ENCODE data around the gene GARNL3. TPM values are rescaled to one million over a fixed set of nuclear protein-coding genes. Genes with fewer than 3 reads are reported as not detected.

Gene GARNL3
- total and polyA plus RNA-seq, 2 of the 13 experiments (the other 11 are each of a cell fraction or from before 2014, with no cell fraction given): 3.9 to 11.0 TPM

GRCh38 chr9:127411122-127411521 is 146.5 kb downstream of the GARNL3 start:
- H3K36me3 ChIP-seq (replicated peaks in 1 of 2; ENCODE audit: control insufficient read depth in 1 of 2, insufficient read depth in 2 of 2, low read length in 2 of 2): peaks cover under 1 to 2% of the 10 kb centered on the region in 2 experiments; a peak in 1 of 5 replicates
- H3K79me2 ChIP-seq (ENCODE audit: insufficient read depth, low read length): no peaks in the 10 kb centered on the region
- no peak overlapping the region for H3K27ac ChIP-seq (ENCODE audit: extremely low read length, insufficient read depth, low read length)
- H2AFZ ChIP-seq (ENCODE audit: low read length): no peak overlapping the region
- intact Hi-C loops (cut with micrococcal nuclease; ENCODE audit: unreplicated experiment) (no loop called here), in situ Hi-C loops (cut with HindIII; ENCODE audit: extremely low pct_ligation_motif_present, low pct_unique_long_range_greater_than_20kb) (no loop called here)
- 98% methylated on average over 4 of the region's 4 CpGs for WGBS (ENCODE audit: low lambda C conversion rate)
- no peak for FAIRE-seq
- DNase-seq (ENCODE audit: low spot score): no peak
- no peak for TF ChIP-seq ZNF788 (CRISPR knock-in tag; IDR thresholded peaks at IDR 0.05; ENCODE audit: borderline replicate concordance)
- TF ChIP-seq FOXO1 (CRISPR knock-in tag; IDR thresholded peaks at IDR 0.05): no peak
- no TSS peak for BruUV-seq (replicated peaks)
- CTCF ChIA-PET (ENCODE audit: low intra/inter-chr PET ratio, low total read pairs): no interaction called here
- no peaks in the 10 kb centered on the region for H4K20me1 ChIP-seq (ENCODE audit: insufficient read depth, low read length)
- H3K4me2 ChIP-seq (ENCODE audit: low read depth, low read length): no peak overlapping the region
- no peaks in the 10 kb centered on the region for H3K9me3 ChIP-seq (ENCODE audit: low read length)
- H3K4me3 ChIP-seq (replicated peaks in 1 of 3; ENCODE audit: insufficient read depth in 1 of 3, low read depth in 2 of 3, low read length in 3 of 3): no peak overlapping the region
- POLR2A ChIA-PET: interaction anchor here (1.1 to 3.4 kb wide), 2 partner anchors 9 to 14 kb away, joined by 3 to 12 read pairs; partner anchors contain the start of gene SLC2A8
- no peaks in the 10 kb centered on the region for H3K4me1 ChIP-seq (ENCODE audit: insufficient read depth, low read length)
- no peaks in the 10 kb centered on the region for H3K27me3 ChIP-seq (ENCODE audit: control insufficient read depth in 1 of 2, insufficient read depth in 2 of 2, low read length in 2 of 2)
- no peak overlapping the region for H3K9ac ChIP-seq (ENCODE audit: insufficient read depth, low read depth, low read length)
- no peak for ATAC-seq

DNA sequence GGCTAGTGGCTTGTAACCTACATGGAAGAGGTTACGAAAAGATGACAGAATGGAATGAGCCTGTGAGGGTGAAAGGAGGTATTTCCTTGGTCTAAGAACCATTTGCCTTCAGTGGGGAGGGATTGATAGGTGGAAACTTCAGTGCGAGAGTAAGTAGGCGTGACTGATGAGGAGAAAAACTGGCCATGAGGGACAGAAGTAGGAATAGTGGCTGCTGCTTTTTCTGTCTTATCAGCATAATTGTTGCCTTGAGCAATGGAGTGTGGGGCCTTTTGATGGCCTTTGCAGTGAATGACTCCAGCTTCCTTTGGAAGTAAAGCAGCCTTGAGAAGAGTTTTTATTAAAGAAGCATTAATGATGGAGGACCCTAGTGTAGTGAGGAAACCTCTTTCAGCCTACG is 150.6 kb downstream of the GARNL3 start:
- Histone ChIP-seq H3K9me3 (ENCODE audit: low read length) (no peaks in the 10 kb centered on the region), H3K9ac (ENCODE audit: insufficient read depth, low read depth, low read length) (no peak overlapping the region), H3K79me2 (ENCODE audit: insufficient read depth, low read length) (no peaks in the 10 kb centered on the region), H3K27ac (ENCODE audit: extremely low read length, insufficient read depth, low read length) (no peak overlapping the region), H3K27me3 (ENCODE audit: control insufficient read depth in 1 of 2, insufficient read depth in 2 of 2, low read length in 2 of 2) (no peaks in the 10 kb centered on the region), H2AFZ (ENCODE audit: low read length) (no peak overlapping the region), H4K20me1 (ENCODE audit: insufficient read depth, low read length) (no peaks in the 10 kb centered on the region), H3K4me2 (ENCODE audit: low read depth, low read length) (no peak overlapping the region), H3K4me3 (replicated peaks in 1 of 3; ENCODE audit: insufficient read depth in 1 of 3, low read depth in 2 of 3, low read length in 3 of 3) (no peak overlapping the region), H3K4me1 (ENCODE audit: insufficient read depth, low read length) (0 out of 2 replicates have a peak, but pooled peaks cover 5% of the 10 kb centered on the region), H3K36me3 (replicated peaks in 1 of 2; ENCODE audit: control insufficient read depth in 1 of 2, insufficient read depth in 2 of 2, low read length in 2 of 2) (no peaks in the 10 kb centered on the region)
- CTCF ChIA-PET (ENCODE audit: low intra/inter-chr PET ratio, low total read pairs): no interaction called here
- intact Hi-C loops (cut with micrococcal nuclease; ENCODE audit: unreplicated experiment) (no loop called here), in situ Hi-C loops (cut with HindIII; ENCODE audit: extremely low pct_ligation_motif_present, low pct_unique_long_range_greater_than_20kb) (no loop called here)
- DNase-seq (ENCODE audit: low spot score) (no peak), ATAC-seq (no peak), FAIRE-seq (no peak)
- POLR2A ChIA-PET: interaction anchor here (0.8 to 1.0 kb wide), 3 partner anchors 16 to 54 kb away, joined by 3 to 4 read pairs (median 3); partner anchors contain the start of gene SLC2A8
- TF ChIP-seq ZNF512B (CRISPR knock-in tag; IDR thresholded peaks at IDR 0.05; ENCODE audit: borderline replicate concordance): no peak
- peak; percentile 86 to 89 for TF ChIP-seq MAFK (conservative IDR thresholded peaks at IDR 0.05 in 1 of 2, IDR thresholded peaks at IDR 0.05 in 1 of 2; ENCODE audit: low read length in 2 of 2)
- TF ChIP-seq, protein P1, sequence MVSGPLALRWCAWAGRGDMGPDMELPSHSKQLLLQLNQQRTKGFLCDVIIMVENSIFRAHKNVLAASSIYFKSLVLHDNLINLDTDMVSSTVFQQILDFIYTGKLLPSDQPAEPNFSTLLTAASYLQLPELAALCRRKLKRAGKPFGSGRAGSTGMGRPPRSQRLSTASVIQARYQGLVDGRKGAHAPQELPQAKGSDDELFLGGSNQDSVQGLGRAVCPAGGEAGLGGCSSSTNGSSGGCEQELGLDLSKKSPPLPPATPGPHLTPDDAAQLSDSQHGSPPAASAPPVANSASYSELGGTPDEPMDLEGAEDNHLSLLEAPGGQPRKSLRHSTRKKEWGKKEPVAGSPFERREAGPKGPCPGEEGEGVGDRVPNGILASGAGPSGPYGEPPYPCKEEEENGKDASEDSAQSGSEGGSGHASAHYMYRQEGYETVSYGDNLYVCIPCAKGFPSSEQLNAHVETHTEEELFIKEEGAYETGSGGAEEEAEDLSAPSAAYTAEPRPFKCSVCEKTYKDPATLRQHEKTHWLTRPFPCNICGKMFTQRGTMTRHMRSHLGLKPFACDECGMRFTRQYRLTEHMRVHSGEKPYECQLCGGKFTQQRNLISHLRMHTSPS (CRISPR knock-in tag; IDR thresholded peaks at IDR 0.05; ENCODE audit: low read depth): no peak
- TF ChIP-seq ZNF382 (CRISPR knock-in tag; IDR thresholded peaks at IDR 0.05; ENCODE audit: borderline replicate concordance): no peak
- peak; percentile 87 for TF ChIP-seq MAFF (IDR thresholded peaks at IDR 0.05; ENCODE audit: low read depth, low read length)
- BruUV-seq (replicated peaks): no TSS peak
- WGBS (ENCODE audit: low lambda C conversion rate): 96% methylated on average over 4 of the region's 4 CpGs
